ENCODE data around the gene AURKB.
A peak's percentile ranks its signal among the peaks of the same experiment; 100 is the strongest.

AURKB gene

DNA sequence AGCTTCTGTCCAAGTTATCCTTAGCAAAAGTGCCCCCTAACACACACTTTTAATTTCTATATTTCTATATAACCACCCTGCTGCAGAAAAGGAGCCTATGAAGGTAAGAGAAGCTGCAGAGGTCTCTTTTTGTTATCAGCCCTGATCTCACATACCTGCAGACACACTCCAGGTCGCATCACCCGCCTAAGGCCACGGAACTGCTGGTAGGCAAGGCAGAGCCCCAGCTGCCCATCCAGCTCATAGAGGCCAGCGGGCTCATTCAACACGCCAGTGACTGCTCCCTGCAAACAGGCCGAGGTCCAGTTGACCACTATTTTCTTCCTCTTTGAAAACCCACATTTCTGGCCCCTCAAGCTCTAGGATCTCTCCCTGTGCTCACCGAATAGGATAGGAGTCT is 25.3 kb upstream of the AURKB start:
- no peaks in the 10 kb centered on the region for H3K9me3 Mint-ChIP-seq
- peaks cover 52% of the 10 kb centered on the region for H3K36me3 Mint-ChIP-seq (ENCODE audit: low read depth)
- peaks cover 10% of the 10 kb centered on the region for H3K4me1 Mint-ChIP-seq (ENCODE audit: low read depth)
- no peak overlapping the region for H3K27ac Mint-ChIP-seq
- no peak overlapping the region for H3K4me3 Mint-ChIP-seq
- H3K27me3 Mint-ChIP-seq (ENCODE audit: low read depth), result no peaks in the 10 kb centered on the region

DNA sequence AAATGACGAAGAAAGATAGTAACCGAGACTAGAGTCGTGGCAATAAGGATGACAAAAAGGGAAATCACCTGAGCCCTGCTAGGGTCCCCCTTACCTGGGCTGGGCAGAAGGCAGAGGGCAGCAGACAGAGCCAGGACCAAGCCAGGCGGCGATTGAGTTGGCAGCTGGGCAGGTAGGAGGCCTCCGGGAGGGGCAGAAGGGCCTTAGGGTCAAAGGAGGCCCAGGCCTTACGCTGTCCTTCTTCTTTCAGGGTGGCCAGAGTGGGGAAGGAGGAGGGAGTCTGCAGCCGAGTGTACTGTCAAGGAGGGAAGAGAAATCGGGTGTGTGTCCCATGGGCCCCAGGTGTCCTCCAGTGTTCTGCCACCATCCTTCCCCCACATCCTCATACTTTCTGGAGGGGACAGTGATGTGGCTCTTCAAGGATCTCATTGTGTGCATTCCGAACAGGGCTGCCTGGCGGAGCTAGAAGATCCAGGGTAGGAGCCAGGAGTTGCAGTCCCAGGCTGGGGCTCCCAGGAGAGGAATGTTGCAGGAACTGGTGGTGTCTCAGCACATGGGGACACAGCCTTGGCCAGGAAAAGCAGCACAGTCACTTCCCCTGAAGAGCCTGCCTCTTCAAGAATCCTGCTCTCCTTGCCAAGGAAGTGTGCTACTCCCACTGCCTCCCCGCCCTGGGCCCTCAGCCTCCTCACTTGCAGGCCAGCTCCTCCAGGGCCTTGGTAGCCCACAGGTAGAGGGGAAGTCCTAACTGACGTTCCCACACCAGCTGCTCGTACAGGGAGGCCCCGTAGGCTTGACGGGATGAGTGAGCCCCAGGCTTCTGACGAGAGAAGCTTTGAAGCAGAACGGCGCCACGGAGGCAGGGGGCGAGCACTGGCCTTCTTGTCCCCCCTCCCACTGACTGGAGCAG is 24.2 kb upstream of the AURKB start:
- Mint-ChIP-seq H3K4me3 (no peak overlapping the region), H3K4me1 (ENCODE audit: low read depth) (peaks cover 9% of the 10 kb centered on the region), H3K27me3 (ENCODE audit: low read depth) (no peaks in the 10 kb centered on the region), H3K9me3 (no peaks in the 10 kb centered on the region), H3K36me3 (ENCODE audit: low read depth) (peaks cover 57% of the 10 kb centered on the region), H3K27ac (no peak overlapping the region)

DNA sequence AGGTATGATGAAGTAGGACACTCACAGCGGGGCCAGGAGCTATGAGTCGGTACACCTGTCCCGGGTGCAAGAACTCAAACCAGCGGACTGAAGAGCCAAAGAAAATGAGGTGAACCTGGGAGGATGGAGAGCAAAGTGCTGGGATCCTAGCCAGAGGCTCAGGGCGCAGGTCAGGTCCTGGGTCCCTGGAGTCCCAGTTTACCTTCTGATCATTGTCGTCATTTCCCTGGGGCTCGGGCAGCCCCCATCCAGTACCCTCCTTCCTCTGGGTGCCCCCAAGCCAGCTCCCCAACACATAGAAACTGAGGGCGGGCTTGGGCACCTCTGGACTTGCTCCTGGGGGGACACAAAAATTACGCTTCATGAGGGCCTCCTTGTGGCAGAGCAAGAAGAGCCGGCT is 21.3 kb upstream of the AURKB start:
- H3K36me3 Mint-ChIP-seq (ENCODE audit: low read depth), result peaks cover 64% of the 10 kb centered on the region
- H3K27ac Mint-ChIP-seq, result no peak overlapping the region
- no peaks in the 10 kb centered on the region for H3K27me3 Mint-ChIP-seq (ENCODE audit: low read depth)
- no peak overlapping the region for H3K4me3 Mint-ChIP-seq
- no peaks in the 10 kb centered on the region for H3K9me3 Mint-ChIP-seq
- H3K4me1 Mint-ChIP-seq (ENCODE audit: low read depth), result peaks cover 15% of the 10 kb centered on the region

DNA sequence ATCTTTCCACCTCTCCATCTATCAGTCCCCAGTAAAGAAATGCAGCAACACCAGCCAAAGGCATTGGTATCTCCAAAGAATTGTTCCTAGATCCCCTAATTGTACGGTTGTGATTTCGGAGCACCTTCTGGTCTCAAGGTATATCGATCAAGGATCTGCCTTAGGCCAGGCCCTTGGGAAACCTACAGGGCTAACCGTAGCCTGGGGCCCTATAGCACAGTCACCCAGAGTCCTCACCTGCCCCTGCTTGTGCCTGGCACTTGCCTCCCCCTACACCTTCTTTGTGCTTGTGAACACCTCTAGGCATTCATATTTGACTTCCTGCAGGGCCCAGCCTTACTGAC is 16.8 kb upstream of the AURKB start:
- H3K4me3 Mint-ChIP-seq, result peak overlapping the region; percentile 39
- H3K36me3 Mint-ChIP-seq (ENCODE audit: low read depth), result peaks cover 47% of the 10 kb centered on the region
- H3K9me3 Mint-ChIP-seq, result no peaks in the 10 kb centered on the region
- peaks cover 36% of the 10 kb centered on the region for H3K4me1 Mint-ChIP-seq (ENCODE audit: low read depth)
- H3K27me3 Mint-ChIP-seq (ENCODE audit: low read depth), result no peaks in the 10 kb centered on the region
- H3K27ac Mint-ChIP-seq, result peak overlapping the region; percentile 84

DNA sequence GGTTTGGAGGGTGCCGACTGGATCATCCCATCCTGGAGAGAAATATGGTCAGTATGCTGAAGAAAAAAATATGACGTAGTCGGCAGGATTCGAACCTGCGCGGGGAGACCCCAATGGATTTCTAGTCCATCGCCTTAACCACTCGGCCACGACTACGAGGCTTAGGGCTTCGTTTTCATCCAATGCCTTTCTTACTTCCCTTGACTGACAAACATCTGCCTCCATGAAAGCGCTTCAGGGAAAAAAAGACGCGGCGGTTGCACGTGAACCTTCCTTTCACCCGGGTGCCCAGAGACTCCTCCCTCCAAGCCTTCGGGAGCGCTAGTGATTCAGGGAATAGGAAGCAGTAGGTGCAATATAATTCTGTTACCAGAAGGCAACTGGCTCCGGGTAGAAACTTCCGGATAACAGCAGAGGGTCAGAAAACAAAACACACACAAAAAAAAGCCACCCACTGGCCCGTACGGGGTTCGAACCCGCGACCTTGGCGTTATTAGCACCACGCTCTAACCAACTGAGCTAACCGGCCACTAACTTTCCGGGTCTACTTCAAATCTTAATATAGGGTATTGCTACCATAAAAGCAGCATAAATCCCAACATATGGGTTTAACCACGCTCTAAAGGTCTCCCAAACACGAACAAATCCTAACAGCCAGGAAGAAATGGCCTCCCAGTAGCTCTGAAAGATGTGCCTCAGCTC is 16.3 kb upstream of the AURKB start:
- Mint-ChIP-seq H3K27ac (peak overlapping the region; percentile 84), H3K9me3 (no peaks in the 10 kb centered on the region), H3K36me3 (ENCODE audit: low read depth) (peaks cover 47% of the 10 kb centered on the region), H3K4me1 (ENCODE audit: low read depth) (peaks cover 39% of the 10 kb centered on the region), H3K4me3 (peak overlapping the region; percentile 39), H3K27me3 (ENCODE audit: low read depth) (no peaks in the 10 kb centered on the region)

DNA sequence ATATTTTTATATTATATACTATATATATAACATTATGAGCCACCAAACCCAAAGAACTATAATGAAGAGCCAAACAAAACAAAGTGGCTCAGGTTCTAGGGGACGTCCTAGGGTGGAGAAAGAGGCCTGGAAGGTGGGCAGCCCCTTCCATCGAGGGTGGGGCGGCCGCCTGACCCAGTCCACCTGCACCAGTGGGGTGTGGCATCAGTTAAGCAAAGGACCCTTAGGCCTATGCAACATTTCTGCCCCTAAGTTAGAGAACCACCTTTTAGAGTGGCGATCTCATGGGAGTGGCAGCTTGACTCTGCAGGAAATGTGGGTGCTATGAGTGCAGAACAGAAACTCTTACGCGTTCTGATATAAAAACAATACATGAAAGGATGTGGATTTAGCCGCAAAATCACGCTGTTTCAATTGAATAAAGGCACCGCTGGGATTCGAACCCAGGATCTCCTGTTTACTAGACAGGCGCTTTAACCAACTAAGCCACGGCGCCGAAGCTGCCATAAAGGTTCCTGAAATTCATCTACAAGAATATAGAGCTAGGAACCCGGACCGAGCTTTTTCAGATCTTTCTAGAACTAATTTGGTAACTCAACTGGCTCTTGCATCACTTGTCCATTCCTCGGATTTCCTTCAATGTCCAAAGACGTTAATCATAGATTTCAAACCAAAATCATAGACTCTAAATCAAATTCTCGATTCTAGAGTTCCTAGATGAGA is 15.6 kb upstream of the AURKB start:
- no peaks in the 10 kb centered on the region for H3K9me3 Mint-ChIP-seq
- peaks cover 43% of the 10 kb centered on the region for H3K4me1 Mint-ChIP-seq (ENCODE audit: low read depth)
- peaks cover 45% of the 10 kb centered on the region for H3K36me3 Mint-ChIP-seq (ENCODE audit: low read depth)
- peaks cover 3% of the 10 kb centered on the region for H3K27me3 Mint-ChIP-seq (ENCODE audit: low read depth)
- H3K4me3 Mint-ChIP-seq, result peak overlapping the region; percentile 39
- peak overlapping the region; percentile 84 for H3K27ac Mint-ChIP-seq

DNA sequence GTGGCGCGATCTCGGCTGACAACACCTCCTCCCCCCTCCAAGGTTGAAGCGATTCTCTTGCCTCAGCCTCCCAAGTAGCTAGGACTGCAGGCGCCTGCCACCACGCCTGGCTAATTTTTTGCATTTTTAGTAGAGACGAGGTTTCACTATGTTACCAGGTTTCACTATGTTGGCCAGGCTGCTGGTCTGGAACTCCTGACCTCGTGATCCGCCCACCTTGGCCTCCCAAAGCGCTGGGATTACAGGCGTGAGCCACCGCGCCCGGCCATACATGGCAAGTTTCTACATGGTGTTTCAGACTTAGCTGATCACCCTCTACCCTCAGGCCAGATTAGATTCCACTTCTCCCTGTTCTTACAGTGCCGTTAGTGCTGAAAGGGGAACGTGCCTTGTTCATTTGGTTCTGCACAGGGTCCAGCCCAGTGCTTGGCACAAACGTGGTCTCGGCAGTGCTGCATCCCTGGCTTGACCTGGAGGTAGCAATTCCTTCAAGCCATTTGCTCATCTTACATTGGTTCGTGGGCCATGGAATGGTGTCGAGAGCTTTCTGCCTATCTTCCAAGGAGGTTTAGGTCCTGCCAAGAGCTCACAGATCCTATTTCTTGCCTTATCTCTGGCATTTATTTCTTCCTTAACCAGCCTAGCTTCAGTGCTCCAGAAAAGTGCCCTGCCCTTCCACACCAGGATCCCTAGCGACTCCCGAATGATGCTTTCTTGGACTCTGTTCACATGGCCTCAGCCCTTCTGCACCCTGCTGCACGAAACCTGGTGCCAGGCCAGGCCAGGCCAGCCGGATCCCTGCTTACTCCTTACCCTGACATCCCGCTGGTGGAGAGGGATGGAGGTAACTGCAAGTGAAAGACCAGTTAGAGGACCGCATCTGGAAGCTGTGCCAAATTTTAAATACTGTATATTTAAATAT is 14.8 kb upstream of the AURKB start:
- Mint-ChIP-seq H3K9me3 (no peaks in the 10 kb centered on the region), H3K4me1 (ENCODE audit: low read depth) (peaks cover 48% of the 10 kb centered on the region), H3K4me3 (peak overlapping the region; percentile 67), H3K27ac (peak overlapping the region; percentile 77), H3K27me3 (ENCODE audit: low read depth) (peaks cover 3% of the 10 kb centered on the region), H3K36me3 (ENCODE audit: low read depth) (peaks cover 41% of the 10 kb centered on the region)

DNA sequence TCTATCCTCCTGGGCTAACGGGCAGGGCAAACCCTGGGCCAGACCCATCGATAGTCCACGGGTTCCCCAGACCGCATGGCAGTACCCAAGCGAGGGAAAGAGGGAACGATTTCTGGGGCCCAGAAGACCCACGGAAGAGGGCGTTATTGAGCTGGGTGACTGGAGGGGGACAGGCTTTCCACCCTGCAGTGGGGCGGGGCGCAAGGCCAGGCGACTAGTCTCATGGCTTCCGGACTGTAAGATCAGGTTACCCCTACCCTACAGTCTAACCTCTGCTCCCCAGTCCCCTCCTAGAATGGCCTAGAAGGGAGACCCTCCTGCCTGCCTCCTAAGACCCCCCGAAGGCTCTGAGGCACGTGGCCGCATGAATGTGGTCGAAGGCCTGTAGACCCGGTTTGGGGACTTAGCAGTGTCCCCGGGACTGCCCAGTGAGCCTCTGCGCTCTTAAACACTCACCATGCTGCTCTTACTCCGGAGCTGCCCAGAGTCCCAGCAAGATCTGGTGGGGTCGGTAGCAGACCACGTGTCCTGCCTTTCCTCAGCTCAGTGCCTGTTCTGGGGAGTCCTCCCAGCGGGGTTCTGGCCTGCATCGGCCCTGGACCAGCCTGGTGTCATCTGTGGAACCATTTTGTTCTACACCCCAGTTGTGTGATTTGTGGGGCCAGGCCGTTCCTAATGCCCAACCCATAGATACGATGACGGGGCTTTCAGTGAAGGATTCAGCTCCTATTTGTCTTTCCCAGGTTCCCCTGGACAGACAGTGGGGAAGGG is 13.2 kb upstream of the AURKB start:
- Mint-ChIP-seq H3K9me3 (no peaks in the 10 kb centered on the region), H3K4me3 (peak overlapping the region; percentile 90), H3K4me1 (ENCODE audit: low read depth) (peaks cover 48% of the 10 kb centered on the region), H3K36me3 (ENCODE audit: low read depth) (peaks cover 30% of the 10 kb centered on the region), H3K27ac (peak overlapping the region; percentile 99), H3K27me3 (ENCODE audit: low read depth) (peaks cover 3% of the 10 kb centered on the region)

DNA sequence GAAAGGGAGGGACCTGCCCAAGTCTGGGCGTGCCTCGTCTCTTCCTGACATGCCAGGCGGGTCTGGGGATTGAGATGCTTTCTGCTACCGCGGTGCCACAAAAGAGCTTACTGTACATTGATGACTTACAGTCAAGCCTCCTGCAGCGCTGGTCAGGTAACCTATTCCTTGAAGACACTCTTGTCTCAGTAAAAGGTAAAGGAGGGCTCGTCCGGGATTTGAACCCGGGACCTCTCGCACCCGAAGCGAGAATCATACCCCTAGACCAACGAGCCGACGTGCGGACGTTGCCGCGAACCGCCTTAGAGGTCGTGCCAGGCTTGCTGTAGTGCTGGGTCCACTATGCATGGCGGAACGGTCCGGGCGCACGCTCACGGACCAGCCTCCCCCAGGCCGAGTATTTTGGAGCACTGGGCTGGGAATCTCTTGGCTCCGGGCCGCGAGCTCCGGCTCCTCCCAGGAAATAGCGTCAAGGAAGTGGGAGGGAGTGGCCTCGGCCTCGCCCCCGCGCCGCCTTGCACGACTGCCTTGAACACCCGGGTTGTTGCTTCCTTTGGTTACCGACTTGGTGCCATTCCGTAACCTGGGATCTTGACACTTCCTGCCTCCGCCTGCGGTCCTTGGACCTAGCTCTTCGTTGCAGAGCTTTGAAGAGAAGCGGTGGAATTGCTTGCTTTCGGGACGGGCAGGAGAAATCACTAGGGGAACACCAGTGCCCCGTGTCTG is 12.4 kb upstream of the AURKB start:
- no peaks in the 10 kb centered on the region for H3K9me3 Mint-ChIP-seq
- H3K4me1 Mint-ChIP-seq (ENCODE audit: low read depth), result peaks cover 48% of the 10 kb centered on the region
- H3K4me3 Mint-ChIP-seq, result peak overlapping the region; percentile 90
- H3K27ac Mint-ChIP-seq, result peak overlapping the region; percentile 99
- peaks cover 27% of the 10 kb centered on the region for H3K36me3 Mint-ChIP-seq (ENCODE audit: low read depth)
- peaks cover 3% of the 10 kb centered on the region for H3K27me3 Mint-ChIP-seq (ENCODE audit: low read depth)

DNA sequence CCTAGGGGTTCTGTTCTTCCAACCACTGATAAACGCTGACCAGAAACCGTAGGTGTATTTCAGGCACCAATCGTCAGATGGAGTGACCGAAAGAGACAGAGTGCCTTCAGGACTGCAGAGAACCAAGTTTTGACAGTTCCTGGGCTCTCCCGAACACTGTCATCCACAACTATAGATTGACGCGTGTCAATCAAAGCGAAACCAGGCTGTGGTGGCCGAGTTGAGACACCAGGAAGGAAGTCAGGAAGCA is 11.9 kb upstream of the AURKB start:
- H3K27me3 Mint-ChIP-seq (ENCODE audit: low read depth), result peaks cover 3% of the 10 kb centered on the region
- H3K4me3 Mint-ChIP-seq, result peak overlapping the region; percentile 90

DNA sequence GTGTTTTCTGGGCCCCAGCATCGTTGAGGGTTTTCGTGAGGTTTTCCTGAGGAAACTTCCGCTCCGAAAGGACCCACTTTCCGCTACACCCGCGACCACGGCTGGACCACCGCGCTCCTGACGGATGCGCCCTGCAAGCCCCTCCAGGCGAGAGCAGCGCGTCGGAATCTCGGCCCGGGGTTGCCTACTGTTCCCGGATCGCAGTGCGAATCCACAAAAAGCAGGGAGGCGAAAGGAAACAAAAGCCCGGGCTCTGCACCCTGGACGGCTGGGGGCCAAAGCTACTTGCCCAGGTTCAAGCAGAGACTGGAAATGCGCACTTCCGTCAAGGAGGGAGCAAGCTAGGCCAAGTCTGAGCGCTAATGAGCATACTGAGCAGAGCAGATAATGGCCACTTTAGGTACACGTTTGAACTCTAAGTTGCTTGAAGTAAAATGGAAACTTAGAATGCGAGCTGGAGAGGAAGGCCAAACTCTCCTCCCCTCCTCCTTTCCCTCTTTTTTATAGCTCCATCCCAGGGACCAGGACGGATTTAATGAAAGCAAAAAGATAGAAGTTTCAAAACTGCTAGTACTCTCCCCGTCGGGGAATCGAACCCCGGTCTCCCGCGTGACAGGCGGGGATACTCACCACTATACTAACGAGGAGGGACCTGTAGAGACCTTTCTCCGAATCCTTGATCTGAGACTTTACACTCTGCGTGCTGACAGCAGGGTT is 11.4 kb upstream of the AURKB start:
- H3K27ac Mint-ChIP-seq, result peak overlapping the region; percentile 99
- H3K36me3 Mint-ChIP-seq (ENCODE audit: low read depth), result peaks cover 19% of the 10 kb centered on the region
- peaks cover 3% of the 10 kb centered on the region for H3K27me3 Mint-ChIP-seq (ENCODE audit: low read depth)
- H3K4me3 Mint-ChIP-seq, result peak overlapping the region; percentile 90
- peaks cover 39% of the 10 kb centered on the region for H3K4me1 Mint-ChIP-seq (ENCODE audit: low read depth)
- H3K9me3 Mint-ChIP-seq, result no peaks in the 10 kb centered on the region

More for the DNA sequence above, 11.9 kb upstream of the AURKB start:
- peaks cover 44% of the 10 kb centered on the region for H3K4me1 Mint-ChIP-seq (ENCODE audit: low read depth)
- H3K9me3 Mint-ChIP-seq, result no peaks in the 10 kb centered on the region
- peak overlapping the region; percentile 99 for H3K27ac Mint-ChIP-seq
- H3K36me3 Mint-ChIP-seq (ENCODE audit: low read depth), result peaks cover 22% of the 10 kb centered on the region

DNA sequence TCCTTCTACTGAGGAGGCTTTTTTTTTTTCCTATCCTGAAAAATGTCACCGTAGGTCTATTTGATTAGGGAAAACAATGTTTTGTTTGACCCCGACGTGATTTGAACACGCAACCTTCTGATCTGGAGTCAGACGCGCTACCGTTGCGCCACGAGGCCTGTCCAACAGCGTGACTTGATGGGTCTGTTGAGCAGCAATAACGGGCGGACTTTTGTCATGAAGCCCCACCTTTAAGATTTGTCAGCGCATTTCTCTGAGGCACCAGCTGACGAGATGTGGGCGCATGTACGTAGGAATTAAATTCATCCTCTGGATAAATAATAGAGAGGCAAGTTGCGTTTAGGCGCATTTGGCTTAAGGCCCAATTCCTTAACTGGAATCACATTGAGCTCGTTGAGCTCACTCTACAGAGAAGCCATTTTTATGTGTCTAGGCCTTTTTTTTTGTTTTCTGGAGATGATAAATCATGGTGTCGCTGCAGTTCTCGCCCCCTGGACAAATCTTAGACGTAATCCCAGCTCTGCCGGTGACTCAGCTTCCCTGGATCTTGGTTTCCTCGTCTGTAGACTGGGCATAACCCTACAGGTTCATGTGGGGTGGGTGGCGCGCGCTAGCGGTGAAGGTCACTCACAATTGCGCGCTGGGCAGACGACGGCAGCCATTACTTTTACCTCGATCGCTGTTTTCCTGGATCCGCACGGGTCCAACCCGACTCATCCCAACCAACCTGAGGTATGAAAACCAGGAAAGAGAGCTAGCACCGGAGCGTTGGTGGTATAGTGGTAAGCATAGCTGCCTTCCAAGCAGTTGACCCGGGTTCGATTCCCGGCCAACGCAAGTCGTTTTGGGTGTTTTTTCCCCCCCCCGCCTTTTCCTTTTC is 10.6 kb upstream of the AURKB start:
- Mint-ChIP-seq H3K27me3 (ENCODE audit: low read depth) (peaks cover 3% of the 10 kb centered on the region), H3K27ac (peak overlapping the region; percentile 99), H3K4me3 (peak overlapping the region; percentile 90), H3K36me3 (ENCODE audit: low read depth) (peaks cover 13% of the 10 kb centered on the region), H3K9me3 (no peaks in the 10 kb centered on the region), H3K4me1 (ENCODE audit: low read depth) (peaks cover 31% of the 10 kb centered on the region)
